Stomach (tissue), 9 donors: ENCODE results near the gene PIP4K2C. TPM values are rescaled to one million over a fixed set of nuclear protein-coding genes. Genes with fewer than 3 reads are reported as not detected.

Experiments
- DNase-seq, 2 donors: peaks; one replicate each; pipeline versions ENCODE4 v3.0.0 to v3.0.0-alpha.2; 2013 to 2019
- H3K27ac ChIP-seq, 5 donors: fragments of 200-600 bp in 4 of 5; sonication (generic) in 4 of 5; one replicate each; pipeline ENCODE4 v1.5.1; 2013 to 2019; ENCODE audit warnings: mild to moderate bottlenecking in 1 of 5, moderate library complexity in 1 of 5
- H3K27me3 ChIP-seq, 3 donors: fragments of 200-600 bp; sonication (generic); one replicate each; pipeline ENCODE4 v1.5.1; 2017 to 2019; ENCODE audit warnings: mixed run types in 1 of 3
- H3K36me3 ChIP-seq, 4 donors: fragments of 200-600 bp; sonication (generic); 1 replicate in 3 of 4; 2 replicates in 1 of 4; pipeline ENCODE4 v1.5.1; 2016 to 2019
- H3K4me1 ChIP-seq, 4 donors: fragments of 200-600 bp; sonication (generic); one replicate each; pipeline ENCODE4 v1.5.1; 2016 to 2019
- H3K4me3 ChIP-seq, 4 donors: fragments of 200-600 bp; sonication (generic) in 3 of 4; one replicate each; pipeline ENCODE4 v1.5.1; 2016 to 2019; ENCODE audit warnings: mild to moderate bottlenecking in 1 of 4
- H3K9me3 ChIP-seq, 4 donors: fragments of 200-600 bp; sonication (generic); one replicate each; pipeline ENCODE4 v1.5.1; 2016 to 2019
- CTCF ChIP-seq, 7 experiments: fragments of 450-650 bp in 4 of 7; fragments of 200-600 bp in 3 of 7; sonication (generic) in 3 of 7; IDR thresholded peaks; one replicate each; pipeline ENCODE4 v1.5.1; 2016 to 2019; ENCODE audit warnings: antibody characterized with exemption in 7 of 7, control low read depth in 2 of 7, mild to moderate bottlenecking in 1 of 7
- EP300 ChIP-seq: sonication (generic); formaldehyde crosslinking; IDR thresholded peaks from one replicate; pipeline ENCODE4 v1.6.1; 2017; ENCODE audit warnings: antibody characterized with exemption
- POLR2A ChIP-seq, 4 donors: fragments of 450-650 bp; IDR thresholded peaks; one replicate each; pipeline ENCODE4 v1.6.1; 2016; ENCODE audit warnings: antibody characterized with exemption in 4 of 4, control low read depth in 2 of 4, mild to moderate bottlenecking in 1 of 4, moderate library complexity in 1 of 4
- POLR2AphosphoS5 ChIP-seq, 3 donors: sonication (generic); formaldehyde crosslinking; IDR thresholded peaks; one replicate each; pipeline ENCODE4 v1.6.1; 2016; ENCODE audit warnings: antibody characterized with exemption in 3 of 3
- WGBS, 5 donors: extraction: QIAGEN DNeasy Blood & Tissue Kit in 3 of 5; methylation state at CpG; one replicate each; pipeline versions ENCODE4 v1.1.5 to v1.1.7; 2013 to 2018; 5-methylcytosine and 5-hydroxymethylcytosine counted together
- intact Hi-C: fragments of 100-400 bp; cut with DNase I; formaldehyde crosslinking; loops from one replicate; pipeline ENCODE4 v1.15.1; 2023; ENCODE audit warnings: low total_unique reads
- polyA plus RNA-seq, 3 donors: library from polyadenylated mRNA; stranded (reverse); fragments of 200-250 nt; gene quantifications; one replicate each; pipeline ENCODE4 v1.2.3, GENCODE V29; 2013
- total RNA-seq, 5 donors: library from RNA; depleted of rRNA; stranded (reverse); fragments of >200 nt; gene quantifications; one replicate each; pipeline versions ENCODE4 v1.1.0 to v1.2.3, GENCODE V29; 2014 to 2016
- donor health status: healthy with polysubstance abuse.
- donor health status: Bipolar disorder and iron deficiency.
- donor health status: healthy.

The PIP4K2C gene
- total and polyA plus RNA-seq, 8 donors, result 14.1 to 116 (median 35.5) TPM

- WGBS, 5 donors, result 92 to 100% (median 100%) methylated on average over 1 of the region's 1 CpG
- no peak overlapping the region for H3K4me3 ChIP-seq
- H3K27ac ChIP-seq, result no peak overlapping the region
- no peaks in the 10 kb centered on the region for H3K4me1 ChIP-seq
- peaks cover 0 to 9% (median 0%) of the 10 kb centered on the region in 3 donors for H3K27me3 ChIP-seq
- no peaks in the 10 kb centered on the region for H3K9me3 ChIP-seq
- intact Hi-C loops, result loop anchor here (5.0 kb wide), 1 partner anchor 40 kb away; no protein-coding TSS in a partner anchor
- no peak for DNase-seq
- peaks cover 0 to 5% (median 2%) of the 10 kb centered on the region in 4 donors for H3K36me3 ChIP-seq
- no peak for TF ChIP-seq POLR2AphosphoS5 (IDR thresholded peaks at IDR 0.05)
- no peak for TF ChIP-seq CTCF (IDR thresholded peaks at IDR 0.05)
- no peak for TF ChIP-seq POLR2A (IDR thresholded peaks at IDR 0.05)
- no peak for TF ChIP-seq EP300
Observed at GRCh38 chr12:57582440-57582839, 8.6 kb upstream of the PIP4K2C start.

GRCh38 chr12:57583008-57583831, 7.8 kb upstream of the PIP4K2C start:
- Histone ChIP-seq H3K27me3 (peaks cover 0 to 13% (median 0%) of the 10 kb centered on the region in 3 donors), H3K4me3 (no peak overlapping the region), H3K27ac (no peak overlapping the region), H3K4me1 (no peaks in the 10 kb centered on the region), H3K9me3 (no peaks in the 10 kb centered on the region), H3K36me3 (peaks cover 0 to 4% (median 0%) of the 10 kb centered on the region in 4 donors)
- WGBS, 5 donors, result 41 to 47% (median 44%) methylated on average over 13 of the region's 13 CpGs
- no peak for TF ChIP-seq EP300
- peak in 5 of 7 experiments; percentile 92 to 96 (median 94) for TF ChIP-seq CTCF (IDR thresholded peaks at IDR 0.05)
- TF ChIP-seq POLR2AphosphoS5 (IDR thresholded peaks at IDR 0.05), result peak in 1 of 3 donors; percentile 43
- TF ChIP-seq POLR2A (IDR thresholded peaks at IDR 0.05), result no peak
- intact Hi-C loops, result loop anchor here (5.0 kb wide), 1 partner anchor 39 kb away; no protein-coding TSS in a partner anchor
- DNase-seq, result peak; percentile 59 to 91

GRCh38 chr12:57584050-57584449, 6.9 kb upstream of the PIP4K2C start:
- H3K27ac ChIP-seq, result no peak overlapping the region
- intact Hi-C loops, result loop anchor here (5.0 kb wide), 1 partner anchor 38 kb away; no protein-coding TSS in a partner anchor
- WGBS, 5 donors, result 97 to 100% (median 100%) methylated on average over 2 of the region's 2 CpGs
- H3K4me1 ChIP-seq, result no peaks in the 10 kb centered on the region
- TF ChIP-seq CTCF (IDR thresholded peaks at IDR 0.05), result no peak
- TF ChIP-seq EP300, result no peak
- TF ChIP-seq POLR2A (IDR thresholded peaks at IDR 0.05), result no peak
- TF ChIP-seq POLR2AphosphoS5 (IDR thresholded peaks at IDR 0.05), result no peak
- no peak overlapping the region for H3K4me3 ChIP-seq
- no peaks in the 10 kb centered on the region for H3K9me3 ChIP-seq
- H3K27me3 ChIP-seq, result peaks cover 0 to 13% (median 0%) of the 10 kb centered on the region in 3 donors
- DNase-seq, result no peak
- peaks cover 0 to 4% (median 0%) of the 10 kb centered on the region in 4 donors for H3K36me3 ChIP-seq

GRCh38 chr12:57584690-57585089, 6.3 kb upstream of the PIP4K2C start:
- Histone ChIP-seq H3K4me1 (no peaks in the 10 kb centered on the region), H3K4me3 (no peak overlapping the region), H3K27me3 (peaks cover 0 to 13% (median 0%) of the 10 kb centered on the region in 3 donors), H3K9me3 (no peaks in the 10 kb centered on the region), H3K36me3 (peaks cover 0 to 4% (median 0%) of the 10 kb centered on the region in 4 donors), H3K27ac (no peak overlapping the region)
- TF ChIP-seq POLR2AphosphoS5 (IDR thresholded peaks at IDR 0.05), result no peak
- TF ChIP-seq CTCF (IDR thresholded peaks at IDR 0.05), result no peak
- TF ChIP-seq EP300, result no peak
- TF ChIP-seq POLR2A (IDR thresholded peaks at IDR 0.05), result no peak
- intact Hi-C loops, result loop anchor here (5.0 kb wide), 1 partner anchor 38 kb away; no protein-coding TSS in a partner anchor
- no peak for DNase-seq
